Psoas muscle (tissue), 8 donors: ENCODE measurements around the gene JAKMIP1. TPM values are rescaled to one million over a fixed set of nuclear protein-coding genes. Genes with fewer than 3 reads are reported as not detected.

Source experiments
- ATAC-seq, 4 donors: fragments of 200-7000 bp; cut with Tn5 transposase; one replicate each; pipeline ENCODE4 v1.9.1; 2020; ENCODE audit warnings: moderate library complexity in 3 of 4, mild to moderate bottlenecking in 2 of 4
- DNase-seq, 2 donors: peaks; one replicate each; pipeline ENCODE4 v3.0.0-alpha.2; 2020
- H3K27ac ChIP-seq: fragments of 200-600 bp; one replicate; pipeline ENCODE4 v1.8.0; 2022
- H3K27me3 ChIP-seq, 3 donors: fragments of 200-600 bp in 1 of 3; one replicate each; pipeline versions ENCODE4 v1.6.1 to v1.8.0; 2013 to 2022; ENCODE audit warnings: low read length in 2 of 3, mild to moderate bottlenecking in 2 of 3, moderate library complexity in 1 of 3; ENCODE audit not compliant: insufficient read depth in 3 of 3
- H3K36me3 ChIP-seq, 2 donors: fragments of 200-600 bp in 1 of 2; one replicate each; pipeline versions ENCODE4 v1.6.1 to v1.8.0; 2013 to 2022; ENCODE audit warnings: low read depth in 1 of 2, mild to moderate bottlenecking in 1 of 2, moderate library complexity in 1 of 2; ENCODE audit not compliant: insufficient read depth in 1 of 2
- H3K4me1 ChIP-seq: fragments of 200-600 bp; one replicate; pipeline ENCODE4 v1.8.0; 2022
- H3K4me3 ChIP-seq: fragments of 200-600 bp; one replicate; pipeline ENCODE4 v1.8.0; 2022; ENCODE audit warnings: mild to moderate bottlenecking
- H3K9me3 ChIP-seq: fragments of 200-600 bp; one replicate; pipeline ENCODE4 v1.8.0; 2022
- CTCF ChIP-seq: fragments of 200-600 bp; IDR thresholded peaks from one replicate; pipeline ENCODE4 v1.8.0; 2022; ENCODE audit warnings: antibody characterized with exemption
- WGBS, 3 donors: extraction: QIAGEN DNeasy Blood & Tissue Kit; methylation state at CpG; one replicate each; pipeline versions ENCODE4 v1.1.6 to v1.1.7; 2013; 5-methylcytosine and 5-hydroxymethylcytosine counted together
- intact Hi-C, 2 donors: fragments of 100-400 bp; cut with DNase I; formaldehyde crosslinking; loops; one replicate each; pipeline versions ENCODE4 v1.11.0 to v1.14.2; 2022
- polyA plus RNA-seq, 3 donors: library from polyadenylated mRNA; stranded (reverse); fragments of 200-250 nt; gene quantifications; one replicate each; pipeline ENCODE4 v1.2.3, GENCODE V29; 2013
- total RNA-seq, 4 donors: library from RNA; stranded (reverse); fragmentation: NEBNext Ultra II Directional in 2 of 4; extraction: Animal tissue kit (Norgen Biotek cat#: 25700) in 2 of 4; gene quantifications; one replicate each; pipeline versions ENCODE4 v1.2.1 to v1.2.4, GENCODE V29; 2021 to 2023
- donor health status: healthy with polysubstance abuse.
- donor health status: DM: no; HTN: no; CAD: no; lungs with moderate emphysema.
- donor health status: Bipolar disorder and iron deficiency.
- donor health status: healthy.
- donor health status: DM: yes; HTN: yes; CAD: no.
- donor health status: DM: no; HTN: no; CAD: no.
- donor health status: DM: no; HTN: no; CAD: no.
- donor health status: DM: yes; HTN: yes; CAD: no.

Gene JAKMIP1
- total and polyA plus RNA-seq, 7 donors = 0.04 TPM; not detected in 6

- Histone ChIP-seq H3K27me3 (peaks cover 0 to 18% (median 2%) of the 10 kb centered on the region in 3 donors), H3K36me3 (no peaks in the 10 kb centered on the region), H3K4me1 (no peaks in the 10 kb centered on the region), H3K4me3 (no peak overlapping the region), H3K9me3 (no peaks in the 10 kb centered on the region), H3K27ac (no peak overlapping the region)
- 81 to 89% (median 84%) methylated on average over 16 to 18 of the region's 18 CpGs for WGBS, 3 donors
- ATAC-seq (no peak), DNase-seq (no peak)
- intact Hi-C loops = no loop called here
- no peak for TF ChIP-seq CTCF
These were observed 29.5 kb upstream of the JAKMIP1 start for GRCh38 chr4:6229671-6230501.

GRCh38 chr4:6229095-6229494, 28.7 kb upstream of the JAKMIP1 start:
- Histone ChIP-seq H3K27ac (no peak overlapping the region), H3K27me3 (peaks cover 0 to 22% (median 2%) of the 10 kb centered on the region in 3 donors), H3K4me1 (no peaks in the 10 kb centered on the region), H3K9me3 (no peaks in the 10 kb centered on the region), H3K36me3 (no peaks in the 10 kb centered on the region), H3K4me3 (no peak overlapping the region)
- no peak for DNase-seq
- intact Hi-C loops = no loop called here
- TF ChIP-seq CTCF = no peak
- WGBS, 3 donors = 8 to 22% (median 17%) methylated on average over 7 of the region's 7 CpGs
- no peak for ATAC-seq

- TF ChIP-seq CTCF = no peak
- no peaks in the 10 kb centered on the region for H3K4me1 ChIP-seq
- no peak overlapping the region for H3K27ac ChIP-seq
- intact Hi-C loops = no loop called here
- no peaks in the 10 kb centered on the region for H3K36me3 ChIP-seq
- no peaks in the 10 kb centered on the region for H3K9me3 ChIP-seq
- no peak for ATAC-seq
- H3K4me3 ChIP-seq = no peak overlapping the region
- no peak for DNase-seq
- WGBS, 3 donors = 28 to 46% (median 35%) methylated on average over 16 of the region's 16 CpGs
- peaks cover 0 to 24% (median 2%) of the 10 kb centered on the region in 3 donors for H3K27me3 ChIP-seq
These were observed 28.1 kb upstream of the JAKMIP1 start for GRCh38 chr4:6228158-6229067.

- intact Hi-C loops = no loop called here
- DNase-seq (no peak), ATAC-seq (no peak)
- H3K4me1 ChIP-seq = no peaks in the 10 kb centered on the region
- H3K4me3 ChIP-seq = no peak overlapping the region
- 69 to 77% (median 76%) methylated on average over 12 of the region's 12 CpGs for WGBS, 3 donors
- H3K27me3 ChIP-seq = peaks cover 0 to 32% (median 6%) of the 10 kb centered on the region in 3 donors
- H3K9me3 ChIP-seq = no peaks in the 10 kb centered on the region
- no peak for TF ChIP-seq CTCF
- no peak overlapping the region for H3K27ac ChIP-seq
- H3K36me3 ChIP-seq = no peaks in the 10 kb centered on the region
These were observed 27.2 kb upstream of the JAKMIP1 start for GRCh38 chr4:6227412-6228157.
